Neuronal stem cell (in vitro differentiated cells): ENCODE results near the gene TP53TG3B. TPM values are rescaled to one million over a fixed set of nuclear protein-coding genes. Genes with fewer than 3 reads are reported as not detected.
"Not testable (repeated sequence)": the region's sequence is repeated elsewhere in the genome, so short reads cannot be mapped to it uniquely, and the experiment has no call there.

Source experiments
- DNase-seq: peaks from one replicate; pipeline ENCODE4 v3.0.0-alpha.2; 2013; ENCODE audit warnings: low spot score
- H2AFZ ChIP-seq: one replicate; pipeline ENCODE4 v1.6.1; 2013; ENCODE audit warnings: mild to moderate bottlenecking, low read length, inconsistent platforms
- H2AK5ac ChIP-seq: 2 replicates; pipeline ENCODE4 v1.6.1; 2013; ENCODE audit warnings: low read depth, mild to moderate bottlenecking, inconsistent platforms, low read length, moderate library complexity, mixed read lengths
- H2BK120ac ChIP-seq: 2 replicates; pipeline ENCODE4 v1.6.1; 2013; ENCODE audit warnings: low read depth, mild to moderate bottlenecking, inconsistent platforms, low read length, moderate library complexity, mixed read lengths
- H2BK12ac ChIP-seq: one replicate; pipeline ENCODE4 v1.6.1; 2013; ENCODE audit warnings: low read length, inconsistent platforms
- H2BK15ac ChIP-seq: 2 replicates; pipeline ENCODE4 v1.6.1; 2013; ENCODE audit warnings: mild to moderate bottlenecking, low read length, inconsistent platforms, mixed read lengths
- H2BK5ac ChIP-seq: one replicate; pipeline ENCODE4 v1.6.1; 2013; ENCODE audit warnings: inconsistent platforms, mild to moderate bottlenecking, low read length, moderate library complexity
- H3K14ac ChIP-seq: one replicate; pipeline ENCODE4 v1.6.1; 2013; ENCODE audit warnings: low read length, inconsistent platforms
- H3K18ac ChIP-seq: 2 replicates; pipeline ENCODE4 v1.6.1; 2013; ENCODE audit warnings: low read length, inconsistent platforms
- H3K23ac ChIP-seq: 2 replicates; pipeline ENCODE4 v1.6.1; 2013; ENCODE audit warnings: low read depth, mild to moderate bottlenecking, mixed read lengths, low read length, inconsistent platforms; ENCODE audit not compliant: poor library complexity
- H3K27ac ChIP-seq: replicated peaks from 3 replicates; pipeline ENCODE4 v1.5.1; 2013; ENCODE audit warnings: low read length, inconsistent platforms
- H3K27me3 ChIP-seq, 3 experiments: 2 replicates each; pipeline ENCODE4 v1.6.1; 2013; ENCODE audit warnings: low read length in 3 of 3, mild to moderate bottlenecking in 2 of 3, inconsistent platforms in 1 of 3, low read depth in 1 of 3, mixed read lengths in 1 of 3, moderate library complexity in 1 of 3; ENCODE audit not compliant: control insufficient read depth in 3 of 3, insufficient read depth in 3 of 3
- H3K36me3 ChIP-seq, 2 donors: replicated peaks in 1 of 2; 2 replicates each; pipeline ENCODE4 v1.6.1; 2013; ENCODE audit warnings: low read length in 2 of 2; ENCODE audit not compliant: control insufficient read depth in 2 of 2, insufficient read depth in 2 of 2
- H3K4ac ChIP-seq: 2 replicates; pipeline ENCODE4 v1.6.1; 2013; ENCODE audit warnings: inconsistent platforms, mild to moderate bottlenecking, low read length, moderate library complexity
- H3K4me1 ChIP-seq, 2 donors: 1 replicate in 1 of 2; 2 replicates in 1 of 2; pipeline ENCODE4 v1.6.1; 2013; ENCODE audit warnings: low read length in 2 of 2, low read depth in 1 of 2; ENCODE audit not compliant: control insufficient read depth in 2 of 2, insufficient read depth in 1 of 2
- H3K4me2 ChIP-seq: one replicate; pipeline ENCODE4 v1.6.1; 2013; ENCODE audit warnings: mild to moderate bottlenecking, low read length, inconsistent platforms; ENCODE audit not compliant: insufficient read depth, poor library complexity, severe bottlenecking
- H3K4me3 ChIP-seq, 2 donors: 2 replicates each; pipeline ENCODE4 v1.5.1; 2013; ENCODE audit warnings: low read length in 2 of 2, mild to moderate bottlenecking in 2 of 2, inconsistent platforms in 1 of 2, moderate library complexity in 1 of 2
- H3K79me1 ChIP-seq: one replicate; pipeline ENCODE4 v1.6.1; 2013; ENCODE audit warnings: low read depth, mild to moderate bottlenecking, inconsistent platforms, low read length, moderate library complexity
- H3K9ac ChIP-seq: one replicate; pipeline ENCODE4 v1.6.1; 2013; ENCODE audit warnings: mild to moderate bottlenecking, low read depth, low read length, inconsistent platforms; ENCODE audit not compliant: poor library complexity
- H3K9me3 ChIP-seq, 2 donors: replicated peaks in 1 of 2; 2 replicates each; pipeline versions ENCODE3 to v1.6.1; 2013; ENCODE audit warnings: low read length in 2 of 2, mild to moderate bottlenecking in 2 of 2, inconsistent platforms in 1 of 2, low read depth in 1 of 2, mixed read lengths in 1 of 2, moderate library complexity in 1 of 2; ENCODE audit not compliant: control insufficient read depth in 2 of 2, insufficient read depth in 1 of 2
- H4K8ac ChIP-seq: one replicate; pipeline ENCODE4 v1.6.1; 2013; ENCODE audit warnings: low read depth, mild to moderate bottlenecking, inconsistent platforms, low read length, moderate library complexity
- H4K91ac ChIP-seq: one replicate; pipeline ENCODE4 v1.6.1; 2013; ENCODE audit warnings: low read length, low read depth, mild to moderate bottlenecking, inconsistent platforms; ENCODE audit not compliant: poor library complexity
- WGBS, 2 donors: extraction: QIAGEN DNeasy Blood & Tissue Kit; methylation state at CpG; one replicate each; pipeline ENCODE4 v1.1.7; 2013; ENCODE audit warnings: missing lambda C conversion rate in 2 of 2, mixed read lengths in 1 of 2; ENCODE audit not compliant: insufficient read length in 2 of 2, insufficient replicate concordance in 1 of 2; ENCODE audit errors: extremely low coverage in 2 of 2; 5-methylcytosine and 5-hydroxymethylcytosine counted together
- polyA plus RNA-seq, 2 experiments: library from polyadenylated mRNA; stranded (reverse); fragments of 200-250 nt; gene quantifications; one replicate each; pipeline ENCODE4 v1.2.3, GENCODE V29; 2013

Gene TP53TG3B
- polyA plus RNA-seq (2013, experiment 1 of 2), result not detected
- polyA plus RNA-seq (2013, experiment 2 of 2), result not detected

- no CpG with 5 or more reads among the region's 25 CpGs for WGBS, 2 donors
Measured at GRCh38 chr16:33360541-33360940, at the start of gene TP53TG3B. TSS of gene TP53TG3B (plus strand) at chr16:33360841. CDS start at chr16:33360909, 68 bp downstream.

GRCh38 chr16:33336226-33337012 is 24.2 kb upstream of the TP53TG3B start:
- not testable (repeated sequence) for H3K27ac ChIP-seq, H3K27me3 ChIP-seq, H2BK120ac ChIP-seq, H3K4me1 ChIP-seq, H4K8ac ChIP-seq, H4K91ac ChIP-seq, H3K4me2 ChIP-seq, H3K79me1 ChIP-seq, DNase-seq, H3K36me3 ChIP-seq, H2BK5ac ChIP-seq, H3K9me3 ChIP-seq, H2AFZ ChIP-seq, H3K4ac ChIP-seq, H2BK15ac ChIP-seq, H2AK5ac ChIP-seq
- H3K4me3 ChIP-seq, result peak overlapping the region in 1 of 2 donors; percentile 70
- peak overlapping the region; percentile 82 for H3K14ac ChIP-seq
- peak overlapping the region; percentile 86 for H3K9ac ChIP-seq
- no CpG with 5 or more reads among the region's 4 CpGs for WGBS, 2 donors
- peak overlapping the region; percentile 71 for H3K18ac ChIP-seq
- peak overlapping the region; percentile 84 for H2BK12ac ChIP-seq
- peak overlapping the region; percentile 95 for H3K23ac ChIP-seq

More at GRCh38 chr16:33360541-33360940, at the start of gene TP53TG3B:
- not testable (repeated sequence) for H3K14ac ChIP-seq, H4K8ac ChIP-seq, H3K23ac ChIP-seq, H3K4ac ChIP-seq, H2BK120ac ChIP-seq, H2AFZ ChIP-seq, H3K9ac ChIP-seq, H3K9me3 ChIP-seq, H2BK15ac ChIP-seq, H2BK5ac ChIP-seq, H3K27ac ChIP-seq, H4K91ac ChIP-seq, H3K36me3 ChIP-seq, H3K18ac ChIP-seq, H2AK5ac ChIP-seq, H3K79me1 ChIP-seq, DNase-seq, H3K4me2 ChIP-seq, H2BK12ac ChIP-seq, H3K27me3 ChIP-seq, H3K4me3 ChIP-seq, H3K4me1 ChIP-seq

GRCh38 chr16:33337627-33338542 is 22.8 kb upstream of the TP53TG3B start:
- H2BK120ac ChIP-seq, H3K9me3 ChIP-seq, H2BK5ac ChIP-seq, H4K91ac ChIP-seq, H3K4me3 ChIP-seq, H3K36me3 ChIP-seq, H2BK15ac ChIP-seq, H2BK12ac ChIP-seq, H3K18ac ChIP-seq, H3K27me3 ChIP-seq, H3K4ac ChIP-seq, H3K9ac ChIP-seq, H3K4me1 ChIP-seq, H2AFZ ChIP-seq, H3K4me2 ChIP-seq, H3K79me1 ChIP-seq, H3K27ac ChIP-seq, H3K14ac ChIP-seq, H2AK5ac ChIP-seq: not testable (repeated sequence)
- peak; percentile 1 for DNase-seq
- WGBS, 2 donors, result no CpG with 5 or more reads among the region's 5 CpGs
- peak overlapping the region; percentile 99 for H3K23ac ChIP-seq
- peak overlapping the region; percentile 72 for H4K8ac ChIP-seq

- not testable (repeated sequence) for H3K36me3 ChIP-seq, H2AFZ ChIP-seq, DNase-seq, H2BK15ac ChIP-seq, H2BK5ac ChIP-seq, H3K18ac ChIP-seq, H3K9ac ChIP-seq, H3K14ac ChIP-seq, H2BK12ac ChIP-seq, H3K9me3 ChIP-seq, H4K8ac ChIP-seq, H3K4ac ChIP-seq, H2AK5ac ChIP-seq, H3K27me3 ChIP-seq, H3K4me3 ChIP-seq, H3K27ac ChIP-seq, H3K4me2 ChIP-seq, H3K79me1 ChIP-seq, H4K91ac ChIP-seq, H3K4me1 ChIP-seq, H2BK120ac ChIP-seq
- WGBS, 2 donors, result no CpG with 5 or more reads among the region's 2 CpGs
- H3K23ac ChIP-seq, result peak overlapping the region; percentile 80
Measured at GRCh38 chr16:33338543-33338951, 22.1 kb upstream of the TP53TG3B start.
